HG03196 (cell line): ENCODE results near the gene HMCN2.

Source experiments
- ATAC-seq: cut with Tn5 transposase; IDR thresholded peaks from one replicate; pipeline ENCODE4 v1.9.1; 2021; ENCODE audit not compliant: unreplicated experiment

HMCN2 gene

DNA sequence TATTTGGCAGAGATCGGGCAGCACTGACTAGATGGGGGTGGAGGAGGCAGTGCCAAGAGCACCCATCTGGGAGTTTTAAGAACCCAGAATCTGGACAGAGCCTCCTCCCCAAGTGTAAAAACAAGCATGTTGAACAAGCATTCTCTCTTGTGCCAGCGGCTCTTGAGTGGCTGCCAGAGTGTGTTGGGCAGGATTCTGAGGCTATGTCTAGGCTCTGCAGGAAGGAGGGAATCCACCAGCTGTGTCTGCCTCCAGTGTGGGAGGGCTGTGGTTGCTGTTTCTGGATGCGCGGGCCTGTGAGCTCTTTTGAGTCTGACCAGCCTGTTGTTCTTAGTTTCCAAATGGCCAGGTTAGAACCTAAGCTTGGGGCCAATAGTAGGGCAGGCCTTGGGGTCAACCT is 39.8 kb downstream of the HMCN2 start:
- no peak for ATAC-seq

- no peak for ATAC-seq
Measured at GRCh38 chr9:130306823-130307666, 41.5 kb downstream of the HMCN2 start.

GRCh38 chr9:130307667-130307943 is 42.0 kb downstream of the HMCN2 start:
- ATAC-seq = no peak

- ATAC-seq = no peak
Measured at GRCh38 chr9:130308081-130308571, 42.6 kb downstream of the HMCN2 start.

DNA sequence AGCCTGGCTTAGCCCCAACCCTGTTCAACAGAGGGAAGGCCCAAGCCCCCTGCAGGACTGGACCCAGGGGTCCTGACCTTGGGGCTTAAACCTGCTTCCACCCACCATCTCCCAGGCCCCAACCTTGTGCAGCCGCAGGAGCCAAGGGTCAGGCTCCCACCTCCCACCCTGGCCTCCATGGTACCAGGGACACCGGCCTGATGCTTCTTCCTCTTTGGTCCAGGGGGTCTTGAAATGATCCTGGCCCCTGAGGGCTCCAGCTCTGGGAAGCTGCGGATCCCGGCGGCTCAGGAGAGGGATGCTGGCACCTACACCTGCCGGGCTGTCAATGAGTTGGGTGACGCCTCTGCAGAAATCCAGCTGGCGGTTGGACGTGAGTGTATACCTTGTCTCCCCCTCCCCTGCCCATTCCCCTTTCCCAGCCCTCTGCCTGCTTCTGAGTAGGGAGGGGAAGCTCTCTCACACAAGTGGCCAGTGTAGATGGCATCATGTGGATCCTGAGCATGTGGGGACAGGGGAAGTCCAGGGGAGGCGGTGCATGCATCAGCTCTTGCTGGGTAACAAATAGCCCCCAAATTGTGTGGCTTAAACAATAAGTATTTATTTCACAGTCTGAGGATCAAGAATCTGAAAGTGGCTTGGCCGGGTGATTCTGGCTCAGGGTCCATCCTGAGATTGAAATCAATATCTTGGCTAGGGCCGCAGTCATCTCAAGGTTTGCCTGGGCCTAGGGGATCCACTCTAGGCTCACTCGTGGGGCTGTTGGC is 44.3 kb downstream of the HMCN2 start:
- ATAC-seq = no peak

GRCh38 chr9:130310456-130310855 is 44.9 kb downstream of the HMCN2 start:
- no peak for ATAC-seq

GRCh38 chr9:130311003-130311402 is 45.4 kb downstream of the HMCN2 start:
- ATAC-seq = no peak

- no peak for ATAC-seq
Measured at GRCh38 chr9:130311408-130312140, 46.0 kb downstream of the HMCN2 start.

GRCh38 chr9:130313103-130313858 is 47.7 kb downstream of the HMCN2 start:
- no peak for ATAC-seq

DNA sequence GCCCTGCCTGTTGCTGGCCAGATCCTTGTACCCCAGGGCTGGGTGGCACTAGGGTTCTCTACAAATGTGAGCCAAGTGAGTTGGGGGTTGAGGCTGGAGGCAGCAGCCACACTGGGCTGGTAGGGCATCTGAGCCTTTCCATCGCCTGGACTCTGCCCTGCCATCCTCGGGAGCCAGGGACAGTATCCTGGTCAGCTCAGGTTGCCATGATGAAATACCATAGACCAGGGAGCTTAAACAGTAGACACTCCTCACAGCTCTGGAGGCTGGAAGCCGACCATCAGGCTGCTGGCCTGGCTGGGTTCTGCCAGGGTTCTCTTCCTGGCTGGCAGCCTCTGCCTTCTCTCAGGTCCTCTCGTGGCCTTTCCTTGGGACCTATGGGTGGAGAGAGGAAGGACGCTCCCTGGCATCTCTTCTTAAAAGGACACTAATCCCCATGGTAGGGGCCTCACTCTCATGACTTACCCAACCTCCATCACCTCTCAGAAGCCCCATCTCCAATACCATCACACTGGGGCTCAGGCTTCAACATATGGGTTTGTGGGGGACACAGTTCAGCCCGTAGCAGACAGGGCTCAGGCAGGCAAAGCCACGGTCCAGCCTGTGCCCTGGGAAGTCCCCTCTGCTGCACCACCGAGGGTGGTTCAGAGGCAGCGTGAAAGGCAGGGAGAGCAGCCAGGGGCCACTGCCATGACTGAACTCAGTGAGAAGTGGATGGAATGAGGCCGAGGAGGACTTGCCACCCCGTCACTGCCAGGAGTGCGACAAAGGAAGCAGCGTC is 50.1 kb downstream of the HMCN2 start:
- no peak for ATAC-seq

DNA sequence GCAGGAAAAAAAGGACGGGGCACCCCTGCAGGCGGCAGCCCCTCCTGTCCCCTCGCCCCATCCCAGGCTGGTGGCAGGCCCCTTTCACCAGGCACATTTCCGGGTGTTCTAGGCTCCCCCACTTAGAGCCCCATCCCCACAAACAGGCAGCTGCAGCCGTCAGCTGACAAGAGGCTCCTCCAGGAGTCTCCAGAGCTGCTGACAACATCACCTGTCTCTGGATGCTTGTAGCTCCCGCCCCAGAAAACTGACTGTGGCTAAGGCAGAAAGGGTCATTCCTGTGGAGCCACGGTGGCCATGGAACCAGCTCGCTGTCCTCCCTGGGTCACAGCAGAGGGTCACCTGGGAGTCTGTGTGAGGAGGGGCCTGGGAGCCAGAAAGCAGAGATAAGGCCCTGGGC is 50.9 kb downstream of the HMCN2 start:
- no peak for ATAC-seq

DNA sequence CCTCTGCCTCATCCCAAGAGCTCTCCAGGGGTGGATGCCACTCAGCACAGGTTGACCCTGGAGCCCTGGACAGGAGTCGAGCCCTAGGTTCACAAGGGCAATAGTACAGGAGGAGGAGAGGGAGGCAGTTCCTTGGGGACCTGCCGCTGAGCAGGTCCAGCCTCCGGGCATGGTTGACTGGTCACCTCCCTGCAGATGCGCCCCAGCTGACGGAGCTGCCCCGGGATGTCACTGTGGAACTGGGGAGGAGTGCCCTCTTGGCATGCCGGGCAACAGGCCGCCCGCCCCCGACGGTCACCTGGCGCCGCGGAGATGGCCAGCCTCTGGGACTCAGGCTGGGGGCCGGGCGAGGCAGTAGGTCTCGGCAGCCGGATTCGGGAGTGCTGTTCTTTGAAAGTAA is 53.7 kb downstream of the HMCN2 start:
- no peak for ATAC-seq

DNA sequence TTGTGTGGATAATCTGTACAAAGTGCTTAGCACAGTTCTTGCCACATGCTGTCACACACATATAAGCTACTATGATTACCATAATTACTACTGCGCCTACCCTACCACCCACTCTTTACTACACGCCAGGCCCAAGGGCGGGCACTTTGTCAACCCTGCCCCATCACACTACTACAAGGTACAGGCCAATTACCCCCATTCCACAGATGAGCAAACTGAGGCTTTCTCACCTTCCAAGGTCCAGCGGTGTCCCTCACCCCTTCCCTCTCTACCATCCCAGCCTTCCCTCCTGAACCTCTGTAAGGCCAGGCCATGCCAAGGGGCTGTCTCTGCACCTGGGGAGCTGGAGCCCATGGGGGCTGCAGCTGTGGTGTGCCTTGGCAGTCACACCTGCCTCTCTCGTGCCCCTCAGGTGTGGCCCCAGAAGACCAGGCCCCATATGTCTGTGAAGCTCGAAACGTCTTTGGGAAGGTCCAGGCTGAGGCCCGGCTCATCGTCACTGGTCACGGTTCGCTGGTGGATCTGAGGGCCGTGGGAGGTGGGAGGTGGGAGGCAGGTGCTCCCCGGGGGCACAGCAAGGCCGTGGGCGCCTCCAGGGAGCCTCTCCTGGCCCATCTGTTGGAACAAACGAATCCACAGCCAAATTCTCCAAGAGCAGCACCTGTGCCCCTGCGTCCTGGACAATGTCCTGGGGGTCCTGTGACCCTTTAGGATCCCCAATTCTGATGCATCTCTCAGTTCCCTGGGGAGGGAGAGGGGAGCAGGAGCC is 54.6 kb downstream of the HMCN2 start:
- ATAC-seq = no peak

GRCh38 chr9:130320723-130321481 is 55.3 kb downstream of the HMCN2 start:
- ATAC-seq = no peak

GRCh38 chr9:130321539-130321938 is 56.0 kb downstream of the HMCN2 start:
- no peak for ATAC-seq

DNA sequence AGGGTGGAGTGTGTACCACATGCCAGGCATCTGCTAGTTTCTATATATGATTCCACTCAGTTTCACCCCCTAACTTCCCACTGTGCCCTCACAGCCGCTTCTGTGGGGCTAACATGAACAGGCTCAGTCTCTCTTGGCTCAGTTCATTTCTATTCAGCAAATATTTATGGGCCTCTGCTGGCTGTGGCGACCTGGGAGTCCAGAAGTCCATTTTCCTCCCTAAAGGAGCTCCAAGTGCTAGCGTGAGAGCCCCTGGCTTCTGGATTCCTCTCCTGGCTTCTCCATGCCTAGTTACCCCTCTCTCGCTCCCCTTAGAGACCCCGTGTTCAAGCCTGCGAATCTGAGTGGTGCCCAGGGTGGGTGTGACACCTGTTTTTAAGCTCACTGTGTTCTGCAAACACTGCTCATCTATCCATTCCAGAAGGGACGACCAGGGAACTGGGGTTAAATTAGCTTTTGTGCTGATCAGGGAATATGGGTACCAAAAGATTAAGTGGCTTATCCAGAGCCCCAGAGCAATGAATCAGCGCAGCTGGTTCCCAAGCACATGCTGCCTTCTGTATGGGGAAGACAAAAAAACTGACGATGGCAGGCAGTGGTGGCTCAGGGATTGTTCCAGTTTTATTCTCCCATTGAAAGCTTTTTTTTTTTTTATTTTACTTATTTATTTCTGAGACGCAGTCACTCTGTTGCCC is 57.6 kb downstream of the HMCN2 start:
- ATAC-seq = no peak

- ATAC-seq = no peak
Measured at GRCh38 chr9:130325921-130326320, 60.4 kb downstream of the HMCN2 start.
